Measurements from ENCODE around the gene IVL.

The IVL gene

GRCh38 chr1:152886758-152887409, 21.5 kb upstream of the IVL start:
- FAIRE-seq = peak; percentile 67

GRCh38 chr1:152888126-152888525, 20.2 kb upstream of the IVL start:
- FAIRE-seq (no peak), DNase-seq (ENCODE audit: low spot score) (no peak)

More at GRCh38 chr1:152886758-152887409, 21.5 kb upstream of the IVL start:
- no peak for DNase-seq (ENCODE audit: low spot score)

- FAIRE-seq (no peak), DNase-seq (ENCODE audit: low spot score) (no peak)
These were observed 9.3 kb upstream of the IVL start for GRCh38 chr1:152899027-152899426.

- DNase-seq (ENCODE audit: low spot score) (no peak), FAIRE-seq (no peak)
These were observed 8.5 kb upstream of the IVL start for GRCh38 chr1:152899883-152900282.

GRCh38 chr1:152901631-152902030, 6.7 kb upstream of the IVL start:
- no peak for FAIRE-seq

GRCh38 chr1:152902636-152903035, 5.7 kb upstream of the IVL start:
- DNase-seq (ENCODE audit: low spot score) = no peak
- FAIRE-seq = no peak

More at GRCh38 chr1:152901631-152902030, 6.7 kb upstream of the IVL start:
- no peak for DNase-seq (ENCODE audit: low spot score)

GRCh38 chr1:152904688-152905440, 3.5 kb upstream of the IVL start:
- FAIRE-seq = no peak
- DNase-seq (ENCODE audit: low spot score) = no peak

GRCh38 chr1:152906023-152906565, 2.3 kb upstream of the IVL start:
- peak; percentile 81 for FAIRE-seq
- DNase-seq (ENCODE audit: low spot score) = peak; percentile 81

- DNase-seq (ENCODE audit: low spot score) (no peak), FAIRE-seq (no peak)
These were observed 860 bp downstream of the IVL start for GRCh38 chr1:152909206-152909605.

- no peak for FAIRE-seq
- no peak for DNase-seq (ENCODE audit: low spot score)
These were observed 4.1 kb downstream of the IVL start for GRCh38 chr1:152912471-152912870.

- no peak for DNase-seq (ENCODE audit: low spot score)
- FAIRE-seq = no peak
These were observed 4.6 kb downstream of the IVL start for GRCh38 chr1:152912900-152913299.

GRCh38 chr1:152917794-152918193, 9.4 kb downstream of the IVL start:
- FAIRE-seq = no peak
- no peak for DNase-seq (ENCODE audit: low spot score)

GRCh38 chr1:152919071-152919470, 10.7 kb downstream of the IVL start:
- FAIRE-seq = no peak
- no peak for DNase-seq (ENCODE audit: low spot score)

- no peak for DNase-seq (ENCODE audit: low spot score)
- FAIRE-seq = peak; percentile 32
These were observed 15.8 kb downstream of the IVL start for GRCh38 chr1:152924191-152924590.

GRCh38 chr1:152926091-152926490, 17.7 kb downstream of the IVL start:
- DNase-seq (ENCODE audit: low spot score) (peak; percentile 53), FAIRE-seq (no peak)

GRCh38 chr1:152928671-152929070, 20.3 kb downstream of the IVL start:
- FAIRE-seq = no peak

GRCh38 chr1:152932170-152932811, 23.9 kb downstream of the IVL start:
- no peak for FAIRE-seq
- DNase-seq (ENCODE audit: low spot score) = no peak

More at GRCh38 chr1:152928671-152929070, 20.3 kb downstream of the IVL start:
- DNase-seq (ENCODE audit: low spot score) = no peak

GRCh38 chr1:152933196-152933595, 24.9 kb downstream of the IVL start:
- FAIRE-seq (no peak), DNase-seq (ENCODE audit: low spot score) (no peak)

GRCh38 chr1:152940614-152941013, 32.3 kb downstream of the IVL start:
- no peak for FAIRE-seq

GRCh38 chr1:152941037-152941711, 32.8 kb downstream of the IVL start:
- FAIRE-seq = no peak
- no peak for DNase-seq (ENCODE audit: low spot score)

More at GRCh38 chr1:152940614-152941013, 32.3 kb downstream of the IVL start:
- DNase-seq (ENCODE audit: low spot score) = no peak

- FAIRE-seq = no peak
- no peak for DNase-seq (ENCODE audit: low spot score)
These were observed 33.8 kb downstream of the IVL start for GRCh38 chr1:152942161-152942560.

Measured in urothelium cell line (cell line).